HG03097 (cell line): ENCODE data around the gene BCAS4.

Experiments used
- ATAC-seq: cut with Tn5 transposase; IDR thresholded peaks from one replicate; pipeline ENCODE4 v1.9.1; 2021; ENCODE audit not compliant: unreplicated experiment, low FRiP score

BCAS4 gene

GRCh38 chr20:50848846-50849673, 54.2 kb downstream of the BCAS4 start:
- ATAC-seq = no peak

GRCh38 chr20:50850721-50851286, 55.9 kb downstream of the BCAS4 start:
- ATAC-seq = no peak

GRCh38 chr20:50852085-50852484, 57.2 kb downstream of the BCAS4 start:
- no peak for ATAC-seq

- no peak for ATAC-seq
Measured at GRCh38 chr20:50854506-50855249, 59.8 kb downstream of the BCAS4 start.

GRCh38 chr20:50855498-50856474, 60.9 kb downstream of the BCAS4 start:
- no peak for ATAC-seq

- ATAC-seq = no peak
Measured at GRCh38 chr20:50856475-50857041, 61.7 kb downstream of the BCAS4 start.

GRCh38 chr20:50857348-50857747, 62.5 kb downstream of the BCAS4 start:
- no peak for ATAC-seq

GRCh38 chr20:50858525-50858924, 63.7 kb downstream of the BCAS4 start:
- no peak for ATAC-seq

- ATAC-seq = no peak
Measured at GRCh38 chr20:50859161-50859560, 64.3 kb downstream of the BCAS4 start.

- ATAC-seq = no peak
Measured at GRCh38 chr20:50861012-50861411, 66.2 kb downstream of the BCAS4 start.

GRCh38 chr20:50862546-50862945, 67.7 kb downstream of the BCAS4 start:
- no peak for ATAC-seq

- no peak for ATAC-seq
Measured at GRCh38 chr20:50865114-50865513, 70.3 kb downstream of the BCAS4 start.

GRCh38 chr20:50865591-50865990, 70.7 kb downstream of the BCAS4 start:
- no peak for ATAC-seq

GRCh38 chr20:50866036-50866685, 71.3 kb downstream of the BCAS4 start:
- ATAC-seq = no peak

GRCh38 chr20:50866831-50867230, 72.0 kb downstream of the BCAS4 start:
- no peak for ATAC-seq

- ATAC-seq = no peak
Measured at GRCh38 chr20:50867805-50868204, 72.9 kb downstream of the BCAS4 start.

- no peak for ATAC-seq
Measured at GRCh38 chr20:50868509-50869495, 73.9 kb downstream of the BCAS4 start.

GRCh38 chr20:50870561-50871161, 75.8 kb downstream of the BCAS4 start:
- ATAC-seq = no peak
